Neural progenitor cell (in vitro differentiated cells): ENCODE results near the gene ST7L. TPM values are rescaled to one million over a fixed set of nuclear protein-coding genes. Genes with fewer than 3 reads are reported as not detected.

Experiments used
- DNase-seq: peaks from one replicate; pipeline ENCODE4 v3.0.0-alpha.2; 2016; ENCODE audit warnings: low spot score
- H2AFZ ChIP-seq: fragments of 200-600 bp; sonication (generic); replicated peaks from 2 replicates; pipeline ENCODE4 v1.6.1; 2016; ENCODE audit warnings: antibody characterized with exemption
- H3F3A ChIP-seq: fragments of 200-600 bp; sonication (generic); 2 replicates; pipeline ENCODE4 v1.6.1; 2016; ENCODE audit warnings: antibody characterized with exemption, low read depth
- H3K27ac ChIP-seq: fragments of 200-600 bp; sonication (generic); 2 replicates; pipeline ENCODE4 v1.5.1; 2016; ENCODE audit warnings: mild to moderate bottlenecking
- H3K27me3 ChIP-seq: fragments of 200-600 bp; sonication (generic); 2 replicates; pipeline ENCODE4 v1.6.1; 2016; ENCODE audit warnings: mild to moderate bottlenecking, moderate library complexity
- H3K36me3 ChIP-seq: fragments of 200-600 bp; sonication (generic); 2 replicates; pipeline ENCODE4 v1.5.1; 2016
- H3K4me1 ChIP-seq: fragments of 200-600 bp; sonication (generic); 2 replicates; pipeline ENCODE4 v1.6.1; 2016; ENCODE audit warnings: mixed run types
- H3K4me2 ChIP-seq: fragments of 200-600 bp; sonication (generic); 2 replicates; pipeline ENCODE4 v1.6.1; 2016
- H3K4me3 ChIP-seq: fragments of 200-600 bp; sonication (generic); 2 replicates; pipeline ENCODE4 v1.5.1; 2016
- H3K79me2 ChIP-seq: fragments of 200-600 bp; sonication (generic); 2 replicates; pipeline ENCODE4 v1.6.1; 2016; ENCODE audit warnings: low read depth
- H3K9ac ChIP-seq: fragments of 200-600 bp; sonication (generic); 2 replicates; pipeline ENCODE4 v1.6.1; 2016
- H3K9me3 ChIP-seq: fragments of 200-600 bp; sonication (generic); 2 replicates; pipeline ENCODE4 v1.5.1; 2016; ENCODE audit warnings: low read depth
- H4K20me1 ChIP-seq: fragments of 200-600 bp; sonication (generic); 2 replicates; pipeline ENCODE4 v1.6.1; 2016; ENCODE audit warnings: low read depth
- H3K27ac Mint-ChIP-seq: 3 replicates; pipeline ENCODE4 v1.8.0; 2021; ENCODE audit warnings: mixed read lengths
- H3K27me3 Mint-ChIP-seq: 2 replicates; pipeline ENCODE4 v1.8.0; 2022; ENCODE audit warnings: low read depth, mild to moderate bottlenecking, inconsistent platforms, moderate library complexity, mixed read lengths; ENCODE audit not compliant: insufficient read depth
- H3K36me3 Mint-ChIP-seq: 3 replicates; pipeline ENCODE4 v1.8.0; 2021; ENCODE audit warnings: mixed read lengths
- H3K4me1 Mint-ChIP-seq: 3 replicates; pipeline ENCODE4 v1.8.0; 2021; ENCODE audit warnings: mixed read lengths
- H3K4me3 Mint-ChIP-seq: 3 replicates; pipeline ENCODE4 v1.8.0; 2021; ENCODE audit warnings: mild to moderate bottlenecking, moderate library complexity, mixed read lengths
- H3K9me3 Mint-ChIP-seq: 3 replicates; pipeline ENCODE4 v1.8.0; 2020; ENCODE audit warnings: mixed read lengths
- EZH2 ChIP-seq: fragments of 200-600 bp; sonication (generic); IDR thresholded peaks from 2 replicates; pipeline ENCODE4 v1.6.1; 2017; ENCODE audit warnings: antibody characterized with exemption, mild to moderate bottlenecking, moderate library complexity
- EZH2phosphoT487 ChIP-seq: fragments of 200-600 bp; sonication (generic); IDR thresholded peaks from 2 replicates; pipeline ENCODE4 v1.6.1; 2017; ENCODE audit warnings: antibody characterized with exemption
- total RNA-seq: library from RNA; depleted of rRNA; stranded (reverse); fragments of >200 nt; gene quantifications from 2 replicates; pipeline ENCODE4 v1.2.3, GENCODE V29; 2015; ENCODE audit warnings: low replicate concordance
- TF ChIP-seq, protein P1 (sequence below): fragments of 200-600 bp; sonication (generic); IDR thresholded peaks from 2 replicates; pipeline ENCODE4 v1.5.1; 2017; ENCODE audit warnings: antibody characterized with exemption, mild to moderate bottlenecking

ST7L gene
- total RNA-seq, 1 donor from 2014 or later = 26.1 TPM

DNA sequence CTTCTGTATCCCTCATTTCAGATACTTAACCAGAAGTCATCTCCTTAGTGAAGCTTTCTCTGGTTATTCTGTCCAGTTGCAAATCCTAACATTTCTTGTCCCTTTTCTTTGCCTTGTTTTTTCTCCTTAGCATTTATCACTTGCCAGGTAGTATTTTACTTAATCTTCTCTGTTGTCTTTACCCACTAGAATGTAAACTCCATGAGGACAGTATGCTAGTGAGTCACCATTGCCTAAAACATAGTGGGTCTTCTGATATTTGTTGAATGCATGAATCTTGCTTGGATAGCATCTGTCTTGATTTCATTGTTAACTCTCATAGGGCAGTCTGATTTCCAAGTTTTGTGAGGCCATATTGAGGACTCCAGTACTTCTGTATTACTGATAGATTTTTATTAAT lies 10.3 kb upstream of the ST7L start:
- Histone ChIP-seq H2AFZ (no peak overlapping the region), H3K9ac (no peak overlapping the region)

DNA sequence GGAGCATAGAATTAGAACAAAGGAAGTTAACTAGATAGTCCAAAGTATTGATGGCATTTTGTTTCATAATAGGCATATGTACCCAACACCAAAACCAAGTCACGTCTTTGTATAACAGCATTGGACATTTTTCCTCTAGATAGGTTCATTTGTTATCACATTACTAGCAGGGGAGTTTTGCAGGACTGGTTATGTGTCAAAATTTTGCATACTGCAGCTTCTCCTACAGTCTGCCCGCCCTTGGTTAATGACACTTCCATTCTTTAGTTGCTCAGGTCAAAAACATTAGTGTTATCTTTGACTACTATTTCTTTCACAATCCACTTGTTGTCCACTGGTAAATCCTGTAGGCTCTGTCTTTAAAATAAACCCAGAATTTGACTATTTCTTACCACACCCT lies 9.6 kb upstream of the ST7L start:
- H4K20me1 ChIP-seq = peaks cover 95% of the 10 kb centered on the region
- H3K36me3 Mint-ChIP-seq = peaks cover 27% of the 10 kb centered on the region
- no peak overlapping the region for H3K27ac Mint-ChIP-seq
- no peak overlapping the region for H2AFZ ChIP-seq
- H3K4me3 ChIP-seq = no peak overlapping the region
- H3F3A ChIP-seq = no peaks in the 10 kb centered on the region
- H3K27me3 ChIP-seq = no peaks in the 10 kb centered on the region
- no peak for DNase-seq
- no peaks in the 10 kb centered on the region for H3K9me3 ChIP-seq
- H3K9ac ChIP-seq = no peak overlapping the region
- TF ChIP-seq EZH2 (no peak), EZH2phosphoT487 (no peak)
- no peaks in the 10 kb centered on the region for H3K27me3 Mint-ChIP-seq
- no peaks in the 10 kb centered on the region for H3K36me3 ChIP-seq
- H3K27ac ChIP-seq = no peak overlapping the region
- no peaks in the 10 kb centered on the region for H3K9me3 Mint-ChIP-seq
- H3K4me1 Mint-ChIP-seq = no peaks in the 10 kb centered on the region
- peaks cover 100% of the 10 kb centered on the region for H3K79me2 ChIP-seq
- no peak overlapping the region for H3K4me3 Mint-ChIP-seq
- H3K4me1 ChIP-seq = no peaks in the 10 kb centered on the region
- no peak overlapping the region for H3K4me2 ChIP-seq

More for the DNA sequence above, 10.3 kb upstream of the ST7L start:
- Mint-ChIP-seq H3K27me3 (peaks cover 2% of the 10 kb centered on the region), H3K27ac (no peak overlapping the region), H3K4me3 (no peak overlapping the region), H3K36me3 (peaks cover 31% of the 10 kb centered on the region), H3K4me1 (no peaks in the 10 kb centered on the region), H3K9me3 (peaks cover 4% of the 10 kb centered on the region)
- TF ChIP-seq EZH2phosphoT487 (no peak), EZH2 (no peak)
- TF ChIP-seq, protein P1, sequence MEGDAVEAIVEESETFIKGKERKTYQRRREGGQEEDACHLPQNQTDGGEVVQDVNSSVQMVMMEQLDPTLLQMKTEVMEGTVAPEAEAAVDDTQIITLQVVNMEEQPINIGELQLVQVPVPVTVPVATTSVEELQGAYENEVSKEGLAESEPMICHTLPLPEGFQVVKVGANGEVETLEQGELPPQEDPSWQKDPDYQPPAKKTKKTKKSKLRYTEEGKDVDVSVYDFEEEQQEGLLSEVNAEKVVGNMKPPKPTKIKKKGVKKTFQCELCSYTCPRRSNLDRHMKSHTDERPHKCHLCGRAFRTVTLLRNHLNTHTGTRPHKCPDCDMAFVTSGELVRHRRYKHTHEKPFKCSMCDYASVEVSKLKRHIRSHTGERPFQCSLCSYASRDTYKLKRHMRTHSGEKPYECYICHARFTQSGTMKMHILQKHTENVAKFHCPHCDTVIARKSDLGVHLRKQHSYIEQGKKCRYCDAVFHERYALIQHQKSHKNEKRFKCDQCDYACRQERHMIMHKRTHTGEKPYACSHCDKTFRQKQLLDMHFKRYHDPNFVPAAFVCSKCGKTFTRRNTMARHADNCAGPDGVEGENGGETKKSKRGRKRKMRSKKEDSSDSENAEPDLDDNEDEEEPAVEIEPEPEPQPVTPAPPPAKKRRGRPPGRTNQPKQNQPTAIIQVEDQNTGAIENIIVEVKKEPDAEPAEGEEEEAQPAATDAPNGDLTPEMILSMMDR = no peak
- Histone ChIP-seq H3K36me3 (no peaks in the 10 kb centered on the region), H3K79me2 (peaks cover 100% of the 10 kb centered on the region), H3F3A (no peaks in the 10 kb centered on the region), H3K27ac (no peak overlapping the region), H3K27me3 (no peaks in the 10 kb centered on the region), H3K4me1 (no peaks in the 10 kb centered on the region), H4K20me1 (peaks cover 98% of the 10 kb centered on the region), H3K9me3 (no peaks in the 10 kb centered on the region), H3K4me3 (no peak overlapping the region), H3K4me2 (no peak overlapping the region)
- no peak for DNase-seq

DNA sequence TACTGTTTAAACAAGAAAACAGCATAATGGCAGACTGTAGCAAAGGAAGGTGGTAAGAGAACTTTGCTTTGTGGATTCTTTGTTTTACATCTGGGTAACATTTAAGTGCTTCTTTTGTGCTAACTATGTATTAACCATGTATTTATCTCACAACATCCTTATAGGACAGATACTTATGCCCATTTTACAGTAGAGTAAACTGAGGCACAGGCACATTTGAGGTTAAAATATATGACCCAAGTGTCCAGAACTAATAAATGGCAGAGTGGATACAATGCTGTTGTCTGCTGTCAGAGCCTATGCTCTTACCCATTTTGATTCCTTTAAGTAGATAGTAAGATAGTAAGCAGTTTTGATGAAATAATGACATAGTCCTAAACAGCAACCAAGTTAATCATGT lies 7.9 kb upstream of the ST7L start:
- Histone ChIP-seq H3K4me2 (no peak overlapping the region), H2AFZ (no peak overlapping the region), H3F3A (no peaks in the 10 kb centered on the region), H3K36me3 (no peaks in the 10 kb centered on the region), H4K20me1 (peaks cover 94% of the 10 kb centered on the region), H3K27ac (no peak overlapping the region), H3K4me1 (no peaks in the 10 kb centered on the region), H3K4me3 (no peak overlapping the region), H3K9ac (no peak overlapping the region), H3K27me3 (no peaks in the 10 kb centered on the region), H3K9me3 (no peaks in the 10 kb centered on the region), H3K79me2 (peaks cover 100% of the 10 kb centered on the region)
- Mint-ChIP-seq H3K4me1 (peaks cover 8% of the 10 kb centered on the region), H3K36me3 (peaks cover 26% of the 10 kb centered on the region), H3K27me3 (no peaks in the 10 kb centered on the region), H3K9me3 (no peaks in the 10 kb centered on the region), H3K27ac (no peak overlapping the region), H3K4me3 (no peak overlapping the region)
- TF ChIP-seq, protein P1 = no peak
- no peak for TF ChIP-seq EZH2
- no peak for TF ChIP-seq EZH2phosphoT487
- DNase-seq = no peak

DNA sequence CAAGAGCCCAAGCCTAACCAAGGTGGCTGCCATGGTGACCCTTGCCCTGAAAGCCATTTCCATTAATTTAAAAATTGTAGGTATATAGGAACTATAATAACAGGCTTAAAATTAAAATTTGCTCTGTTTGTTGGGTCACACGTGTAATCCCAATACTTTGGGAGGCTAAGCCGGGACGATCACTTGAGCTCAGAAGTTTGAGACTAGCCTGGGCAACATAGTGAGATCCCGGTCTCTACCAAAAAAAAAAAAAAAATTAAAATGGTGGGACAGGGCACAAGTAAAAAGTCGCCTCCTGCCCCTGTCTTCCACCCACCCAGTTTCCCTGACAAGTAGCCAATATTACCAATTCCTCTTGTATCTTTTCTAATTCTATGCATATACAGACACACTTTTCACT lies 7.3 kb upstream of the ST7L start:
- no peaks in the 10 kb centered on the region for H3K36me3 ChIP-seq
- H3K4me1 ChIP-seq = peaks cover 2% of the 10 kb centered on the region
- no peak overlapping the region for H2AFZ ChIP-seq
- no peaks in the 10 kb centered on the region for H3F3A ChIP-seq
- Mint-ChIP-seq H3K9me3 (no peaks in the 10 kb centered on the region), H3K4me1 (peaks cover 9% of the 10 kb centered on the region), H3K36me3 (peaks cover 23% of the 10 kb centered on the region), H3K27me3 (no peaks in the 10 kb centered on the region), H3K27ac (no peak overlapping the region), H3K4me3 (no peak overlapping the region)
- H4K20me1 ChIP-seq = peaks cover 93% of the 10 kb centered on the region
- H3K27ac ChIP-seq = no peak overlapping the region
- peaks cover 100% of the 10 kb centered on the region for H3K79me2 ChIP-seq
- H3K4me2 ChIP-seq = no peak overlapping the region
- no peak for DNase-seq
- H3K9ac ChIP-seq = no peak overlapping the region
- TF ChIP-seq EZH2 = no peak
- TF ChIP-seq, protein P1 = no peak
- TF ChIP-seq EZH2phosphoT487 = no peak
- H3K4me3 ChIP-seq = no peak overlapping the region
- H3K9me3 ChIP-seq = no peaks in the 10 kb centered on the region
- H3K27me3 ChIP-seq = no peaks in the 10 kb centered on the region
